HG03432 (cell line): ENCODE results near the gene FAM181A.
A peak's percentile ranks its signal among the peaks of the same experiment; 100 is the strongest.

Source experiments
- ATAC-seq: cut with Tn5 transposase; IDR thresholded peaks from one replicate; pipeline ENCODE4 v1.9.1; 2021; ENCODE audit warnings: mild to moderate bottlenecking, moderate library complexity; ENCODE audit not compliant: unreplicated experiment

Gene FAM181A

GRCh38 chr14:93926873-93927799 is at the start of gene FAM181A:
Gene FAM181A, plus strand, starts transcription at chr14:93927344. Its CDS starts 942 bp downstream, at chr14:93928286.
- no peak for ATAC-seq

GRCh38 chr14:93878212-93878611 is 48.9 kb upstream of the FAM181A start:
- ATAC-seq = no peak

- ATAC-seq = no peak
Measured at GRCh38 chr14:93878871-93879270, 48.3 kb upstream of the FAM181A start.

GRCh38 chr14:93879362-93879983 is 47.7 kb upstream of the FAM181A start:
- ATAC-seq = no peak

GRCh38 chr14:93880021-93880820 is 46.9 kb upstream of the FAM181A start:
- no peak for ATAC-seq

GRCh38 chr14:93884950-93885349 is 42.2 kb upstream of the FAM181A start:
- ATAC-seq = no peak

- no peak for ATAC-seq
Measured at GRCh38 chr14:93888995-93889394, 38.1 kb upstream of the FAM181A start.

GRCh38 chr14:93889739-93890483 is 37.2 kb upstream of the FAM181A start:
- ATAC-seq = no peak

GRCh38 chr14:93891756-93892504 is 35.2 kb upstream of the FAM181A start:
- ATAC-seq = no peak

- ATAC-seq = no peak
Measured at GRCh38 chr14:93892505-93892839, 34.7 kb upstream of the FAM181A start.

- ATAC-seq = peak; percentile 45
Measured at GRCh38 chr14:93892923-93893558, 34.1 kb upstream of the FAM181A start.

GRCh38 chr14:93893661-93894261 is 33.4 kb upstream of the FAM181A start:
- no peak for ATAC-seq

- ATAC-seq = no peak
Measured at GRCh38 chr14:93895023-93895604, 32.0 kb upstream of the FAM181A start.

- no peak for ATAC-seq
Measured at GRCh38 chr14:93897476-93897845, 29.7 kb upstream of the FAM181A start.

- no peak for ATAC-seq
Measured at GRCh38 chr14:93898081-93898611, 29.0 kb upstream of the FAM181A start.

GRCh38 chr14:93898731-93899130 is 28.4 kb upstream of the FAM181A start:
- no peak for ATAC-seq

- ATAC-seq = no peak
Measured at GRCh38 chr14:93901813-93902212, 25.3 kb upstream of the FAM181A start.

- ATAC-seq = no peak
Measured at GRCh38 chr14:93902619-93903307, 24.4 kb upstream of the FAM181A start.
